HCT116 (cell line): Measurements from ENCODE around the gene BABAM2. TPM values are rescaled to one million over a fixed set of nuclear protein-coding genes. Genes with fewer than 3 reads are reported as not detected.

Experiments
- ATAC-seq: fragments of 200-7000 bp; cut with Tn5 transposase; 2 replicates; pipeline ENCODE4 v1.9.1; 2020; ENCODE audit warnings: mild to moderate bottlenecking, moderate library complexity
- BruUV-seq: library from RNA; stranded (reverse); fragments of 400-500 nt; replicated peaks from 2 replicates; lab custom pipeline; 2021; lab: Mats Ljungman, UMichigan
- CTCF ChIA-PET: fragments of 300-600 bp; sonication (Branson Sonifier 250); formaldehyde crosslinking; loops from one replicate; lab custom pipeline; 2021; ENCODE audit warnings: antibody characterized with exemption; lab: Charles Lee
- POLR2A ChIA-PET: fragments of 300-600, 350-600 bp; sonication (Branson Sonifier 250); formaldehyde crosslinking; loops from one replicate; lab custom pipeline; 2021; ENCODE audit warnings: antibody characterized with exemption; lab: Charles Lee
- RAD21 ChIA-PET, 2 experiments: fragments of 300-600 bp; sonication (Branson Sonifier 250); formaldehyde crosslinking; loops; one replicate each; lab custom pipeline; 2023; ENCODE audit warnings: low total read pairs in 2 of 2; ENCODE audit not compliant: uncharacterized antibody in 2 of 2, unreplicated experiment in 2 of 2, low non-redundant PET in 1 of 2; lab: Charles Lee
- DNase-seq: peaks from one replicate; pipeline ENCODE4 v3.0.0-alpha.2; 2010; ENCODE audit warnings: low read depth, low spot score
- H2AFZ ChIP-seq: fragments of 200-600 bp; shearing (Covaris generic), sonication (generic); 2 replicates; pipeline ENCODE4 v1.6.1; 2017; ENCODE audit warnings: low read depth, mixed run types, mixed read lengths, antibody characterized with exemption, low read length; ENCODE audit not compliant: poor library complexity, severe bottlenecking
- H3K27ac ChIP-seq: 2 replicates; pipeline ENCODE4 v1.5.1; 2012; ENCODE audit warnings: low read depth, low read length
- H3K27me3 ChIP-seq: fragments of 200-600 bp; sonication (generic); 2 replicates; pipeline ENCODE4 v1.6.1; 2016; ENCODE audit warnings: mixed run types, low read length, mixed read lengths; ENCODE audit not compliant: insufficient read depth
- H3K36me3 ChIP-seq, 2 experiments: fragments of 200-500 bp in 1 of 2; fragments of 200-600 bp in 1 of 2; sonication (Bioruptor generic) in 1 of 2; sonication (generic) in 1 of 2; 2 replicates each; pipeline versions ENCODE4 v1.5.1 to v1.6.1; 2014 to 2016; ENCODE audit warnings: low read length in 2 of 2, inconsistent platforms in 1 of 2, mixed read lengths in 1 of 2, mixed run types in 1 of 2; ENCODE audit not compliant: insufficient read depth in 2 of 2, control insufficient read depth in 1 of 2
- H3K4me1 ChIP-seq, 2 experiments: fragments of 200-600 bp in 1 of 2; sonication (generic) in 1 of 2; 2 replicates each; pipeline versions ENCODE4 v1.5.1 to v1.6.1; 2012 to 2017; ENCODE audit warnings: low read length in 2 of 2, inconsistent platforms in 1 of 2, mild to moderate bottlenecking in 1 of 2, mixed read lengths in 1 of 2, mixed run types in 1 of 2, moderate library complexity in 1 of 2; ENCODE audit not compliant: insufficient read depth in 2 of 2, control insufficient read depth in 1 of 2
- H3K4me2 ChIP-seq: fragments of 200-600 bp; sonication (generic); 2 replicates; pipeline ENCODE4 v1.6.1; 2017; ENCODE audit warnings: mixed run types, low read length, mixed read lengths
- H3K4me3 ChIP-seq, 2 experiments: fragments of 200-600 bp in 1 of 2; sonication (generic) in 1 of 2; replicated peaks in 1 of 2; 2 replicates each; pipeline ENCODE4 v1.5.1; 2011 to 2016; ENCODE audit warnings: low read length in 2 of 2, control low read depth in 1 of 2, low read depth in 1 of 2, mild to moderate bottlenecking in 1 of 2, mixed read lengths in 1 of 2, mixed run types in 1 of 2
- H3K79me2 ChIP-seq: fragments of 200-600 bp; sonication (generic); 2 replicates; pipeline ENCODE4 v1.6.1; 2017; ENCODE audit warnings: mild to moderate bottlenecking, mixed run types, low read length, moderate library complexity, mixed read lengths; ENCODE audit not compliant: insufficient read depth
- H3K9ac ChIP-seq: fragments of 200-600 bp; sonication (generic); 2 replicates; pipeline ENCODE4 v1.6.1; 2016; ENCODE audit warnings: low read length, mixed read lengths
- H3K9me2 ChIP-seq: fragments of 200-600 bp; sonication (generic), shearing (Covaris generic); 2 replicates; pipeline ENCODE4 v1.6.1; 2017; ENCODE audit warnings: mixed run types, mild to moderate bottlenecking, moderate library complexity; ENCODE audit not compliant: insufficient read depth
- H3K9me3 ChIP-seq, 2 experiments: fragments of 200-500 bp in 1 of 2; fragments of 200-600 bp in 1 of 2; sonication (Bioruptor generic) in 1 of 2; sonication (generic) in 1 of 2; 2 replicates each; pipeline ENCODE4 v1.6.1; 2014 to 2017; ENCODE audit warnings: low read length in 2 of 2, mixed read lengths in 2 of 2, inconsistent platforms in 1 of 2, low read depth in 1 of 2, mild to moderate bottlenecking in 1 of 2, mixed run types in 1 of 2, moderate library complexity in 1 of 2; ENCODE audit not compliant: control insufficient read depth in 1 of 2, insufficient read depth in 1 of 2
- H4K20me1 ChIP-seq: fragments of 200-600 bp; sonication (generic), shearing (Covaris generic); 2 replicates; pipeline ENCODE4 v1.6.1; 2017; ENCODE audit warnings: mixed run types, mild to moderate bottlenecking, moderate library complexity; ENCODE audit not compliant: insufficient read depth
- CBX3 ChIP-seq: IDR thresholded peaks from 2 replicates; pipeline ENCODE4 v1.6.1; 2012; ENCODE audit warnings: low read depth
- CEBPB ChIP-seq: IDR thresholded peaks from 2 replicates; pipeline ENCODE4 v1.6.1; 2012; ENCODE audit warnings: low read depth
- ELF1 ChIP-seq: IDR thresholded peaks from 2 replicates; pipeline ENCODE4 v1.6.1; 2012; ENCODE audit warnings: low read depth, borderline replicate concordance
- FOSL1 ChIP-seq: IDR thresholded peaks from 2 replicates; pipeline ENCODE4 v1.6.1; 2012; ENCODE audit warnings: low read depth
- MAX ChIP-seq: IDR thresholded peaks from 2 replicates; pipeline ENCODE4 v1.6.1; 2012
- REST ChIP-seq: IDR thresholded peaks from 2 replicates; pipeline ENCODE4 v1.6.1; 2012; ENCODE audit warnings: low read depth
- SIN3A ChIP-seq: IDR thresholded peaks from 2 replicates; pipeline ENCODE4 v1.6.1; 2012; ENCODE audit warnings: low read depth
- TCF7L2 ChIP-seq: IDR thresholded peaks from 2 replicates; pipeline ENCODE4 v1.7.0; 2011; ENCODE audit warnings: borderline replicate concordance, inconsistent platforms; ENCODE audit not compliant: insufficient read depth, insufficient read length; ENCODE audit errors: extremely low read depth
- YY1 ChIP-seq: IDR thresholded peaks from 2 replicates; pipeline ENCODE4 v1.6.1; 2011; ENCODE audit warnings: low read length, low read depth, moderate library complexity, mild to moderate bottlenecking; ENCODE audit not compliant: insufficient replicate concordance; ENCODE audit errors: extremely low read depth
- ZNF274 ChIP-seq: fragments of 200-500 bp; sonication (Bioruptor generic); IDR thresholded peaks from 2 replicates; pipeline ENCODE4 v1.6.1; 2014; ENCODE audit warnings: mild to moderate bottlenecking, low read depth, low read length, inconsistent platforms
- intact Hi-C: fragments of 100-400 bp; cut with micrococcal nuclease; formaldehyde crosslinking; loops from 2 replicates; pipeline ENCODE4 v1.10.0; 2022
- total RNA-seq: library from RNA; stranded (reverse); gene quantifications from one replicate; pipeline ENCODE4 v1.2.1, GENCODE V29; 2021; ENCODE audit not compliant: unreplicated experiment

The BABAM2 gene
- total RNA-seq, 1 experiment from 2014 or later: 23.8 TPM

- Histone ChIP-seq H3K27me3 (no peaks in the 10 kb centered on the region), H3K4me1 (peaks cover 0 to 5% of the 10 kb centered on the region in 2 experiments; a peak in 1 of 4 replicates), H3K79me2 (no peaks in the 10 kb centered on the region), H3K4me2 (no peak overlapping the region), H3K4me3 (no peak overlapping the region), H3K9ac (no peak overlapping the region), H3K9me3 (no peaks in the 10 kb centered on the region), H3K9me2 (no peaks in the 10 kb centered on the region), H3K36me3 (no peaks in the 10 kb centered on the region), H3K27ac (no peak overlapping the region), H2AFZ (no peak overlapping the region), H4K20me1 (no peaks in the 10 kb centered on the region)
- POLR2A ChIA-PET: no interaction called here
- no peak for ATAC-seq
- intact Hi-C loops: no loop called here
- TF ChIP-seq YY1 (no peak), TCF7L2 (no peak), ZNF274 (no peak), MAX (no peak), CBX3 (no peak), ELF1 (no peak), SIN3A (no peak), CEBPB (no peak), FOSL1 (no peak), REST (no peak)
- RAD21 ChIA-PET: no interaction called here
- no peak for DNase-seq
- CTCF ChIA-PET: no interaction called here
- BruUV-seq: no TSS peak
Measured at GRCh38 chr2:28089486-28089885, 199.0 kb downstream of the BABAM2 start.
